IPS-NIHi7 (cell line): ENCODE data around the gene ZNHIT1.
"Not testable (repeated sequence)": the region's sequence is repeated elsewhere in the genome, so short reads cannot be mapped to it uniquely, and the experiment has no call there.

Experiments used
- DNase-seq: peaks from one replicate; pipeline ENCODE4 v3.0.0; 2012; ENCODE audit warnings: mixed read lengths; ENCODE audit errors: extremely low spot score

ZNHIT1 gene

DNA sequence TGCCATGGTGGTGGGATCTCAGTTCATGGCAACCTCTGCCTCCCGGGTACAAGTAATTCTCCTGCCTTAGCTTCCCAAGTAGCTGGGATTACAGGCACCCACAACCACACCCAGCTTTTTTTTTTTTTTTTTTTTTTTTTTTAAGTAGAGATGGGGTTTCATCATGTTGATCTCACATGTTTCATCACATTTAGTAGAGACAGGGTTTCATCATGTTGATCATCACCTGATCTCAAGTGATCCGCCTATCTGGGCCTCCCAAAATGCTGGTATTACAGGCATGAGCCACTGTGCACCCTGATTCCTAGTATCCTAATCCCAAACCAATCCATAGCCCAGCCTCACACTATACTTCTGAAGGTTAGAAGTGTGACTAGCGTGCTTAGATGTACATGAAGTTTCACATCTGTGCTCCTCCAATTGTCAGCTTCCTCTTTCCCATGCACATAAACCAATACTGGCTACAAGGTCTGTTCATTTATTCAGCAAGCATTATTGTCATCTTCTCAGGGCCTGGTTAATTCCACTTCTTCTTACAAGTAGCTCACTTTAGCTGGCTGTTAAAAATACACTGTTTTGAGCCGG, 31.0 kb upstream of the ZNHIT1 start:
- DNase-seq, result no peak

DNA sequence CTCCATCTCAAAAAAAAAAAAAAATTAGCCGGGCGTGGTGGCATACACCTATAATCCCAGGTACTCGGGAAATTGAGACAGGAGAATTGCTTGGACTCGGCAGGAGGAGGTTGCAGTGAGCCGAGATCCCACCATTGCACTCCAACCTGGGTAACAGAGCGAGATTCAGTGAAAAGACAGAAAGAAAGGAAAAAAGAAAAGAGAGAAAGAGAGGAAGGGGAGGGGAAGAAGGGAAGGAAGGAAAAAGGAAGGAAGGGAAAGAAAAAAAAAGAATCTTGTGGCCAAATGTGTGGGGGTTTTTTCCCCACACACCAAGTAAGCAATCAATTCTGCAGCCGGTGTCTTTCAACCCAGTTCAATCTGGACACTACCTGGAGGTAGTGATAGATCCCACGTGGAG, 28.9 kb upstream of the ZNHIT1 start:
- DNase-seq, result no peak

- DNase-seq, result no peak
Measured at GRCh38 chr7:101195884-101196283, 22.1 kb upstream of the ZNHIT1 start.

DNA sequence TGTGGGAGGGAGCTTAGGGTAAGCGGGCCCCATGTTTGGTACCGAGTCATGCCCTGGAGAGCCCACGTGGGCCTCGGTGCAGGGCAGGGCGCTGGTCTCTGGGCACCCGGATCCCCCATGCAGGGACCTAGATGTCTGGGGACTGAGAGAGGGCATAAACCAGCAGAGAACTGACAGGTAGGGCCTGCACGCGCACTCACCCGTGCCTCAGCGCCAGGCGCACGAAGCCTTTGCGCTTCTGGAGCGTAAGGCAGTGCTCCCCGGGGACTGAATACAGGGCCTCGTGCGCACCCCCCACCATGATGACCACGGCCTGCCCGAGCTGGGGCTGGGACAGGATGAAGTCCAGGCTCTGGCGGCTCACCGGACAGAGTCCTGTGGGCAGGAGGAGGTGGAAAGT, 20.0 kb upstream of the ZNHIT1 start:
- DNase-seq, result no peak

DNA sequence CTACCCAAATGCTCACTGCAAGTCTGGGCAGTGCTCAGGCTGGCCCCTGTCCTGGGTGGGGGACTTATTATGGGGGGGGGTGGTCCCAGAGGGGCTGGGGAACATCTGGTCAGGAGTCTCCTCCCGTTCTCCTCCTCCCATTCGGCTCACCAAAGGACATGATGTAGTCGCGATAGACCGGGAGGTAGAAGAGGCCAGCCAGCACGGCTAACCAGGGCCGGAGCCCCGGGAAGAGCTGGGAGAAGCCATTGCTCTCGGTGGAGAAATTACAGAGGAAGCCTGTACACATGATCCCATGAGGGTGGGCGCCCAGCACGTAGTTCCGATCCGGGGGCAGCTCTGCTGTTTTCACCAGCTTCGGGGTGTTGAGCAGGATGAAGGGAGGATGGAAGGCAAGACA, 19.5 kb upstream of the ZNHIT1 start:
- DNase-seq, result no peak

DNA sequence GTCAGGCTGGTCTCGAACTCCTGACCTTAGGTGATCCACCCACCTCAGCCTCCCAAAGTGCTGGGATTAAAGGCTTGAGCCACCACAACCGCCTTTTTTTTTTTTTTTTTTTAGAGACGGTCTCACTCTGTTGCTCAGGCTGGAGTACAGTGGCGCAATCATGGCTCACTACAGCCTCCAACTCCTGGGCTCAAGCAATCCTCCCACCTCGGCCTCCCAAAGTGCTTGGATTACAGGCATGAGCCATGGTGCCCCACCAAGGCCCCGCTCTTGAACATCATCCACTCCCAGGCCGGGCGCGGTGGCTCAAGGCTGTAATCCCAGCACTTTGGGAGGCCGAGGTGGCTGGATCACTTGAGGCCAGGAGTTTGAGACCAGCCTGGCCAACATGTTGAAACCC, 18.4 kb upstream of the ZNHIT1 start:
- DNase-seq, result not testable (repeated sequence)

DNA sequence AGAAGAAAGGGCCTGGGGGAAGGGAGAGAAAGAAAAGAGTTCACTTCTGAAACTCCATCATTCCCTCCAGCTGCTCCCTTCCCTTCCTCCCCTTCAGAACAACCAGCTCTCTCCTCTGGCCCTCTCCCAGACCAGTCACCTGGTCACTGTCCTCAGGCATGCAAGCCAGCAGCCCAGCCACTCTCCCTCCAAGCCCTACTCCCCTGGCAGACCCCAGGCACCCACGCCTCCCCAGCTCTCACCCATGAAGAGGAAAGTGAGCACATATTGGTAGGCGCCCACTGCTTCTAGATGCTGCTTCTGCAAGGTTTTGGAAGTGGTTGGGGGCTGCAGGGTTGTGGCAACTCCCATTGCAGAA, 17.5 kb upstream of the ZNHIT1 start:
- no peak for DNase-seq

- no peak for DNase-seq
Measured at GRCh38 chr7:101200862-101201599, 16.9 kb upstream of the ZNHIT1 start, which contains the start of gene MOGAT3. Gene MOGAT3, minus strand, starts transcription at chr7:101201036. Its CDS starts 182 bp downstream, at chr7:101200854.

DNA sequence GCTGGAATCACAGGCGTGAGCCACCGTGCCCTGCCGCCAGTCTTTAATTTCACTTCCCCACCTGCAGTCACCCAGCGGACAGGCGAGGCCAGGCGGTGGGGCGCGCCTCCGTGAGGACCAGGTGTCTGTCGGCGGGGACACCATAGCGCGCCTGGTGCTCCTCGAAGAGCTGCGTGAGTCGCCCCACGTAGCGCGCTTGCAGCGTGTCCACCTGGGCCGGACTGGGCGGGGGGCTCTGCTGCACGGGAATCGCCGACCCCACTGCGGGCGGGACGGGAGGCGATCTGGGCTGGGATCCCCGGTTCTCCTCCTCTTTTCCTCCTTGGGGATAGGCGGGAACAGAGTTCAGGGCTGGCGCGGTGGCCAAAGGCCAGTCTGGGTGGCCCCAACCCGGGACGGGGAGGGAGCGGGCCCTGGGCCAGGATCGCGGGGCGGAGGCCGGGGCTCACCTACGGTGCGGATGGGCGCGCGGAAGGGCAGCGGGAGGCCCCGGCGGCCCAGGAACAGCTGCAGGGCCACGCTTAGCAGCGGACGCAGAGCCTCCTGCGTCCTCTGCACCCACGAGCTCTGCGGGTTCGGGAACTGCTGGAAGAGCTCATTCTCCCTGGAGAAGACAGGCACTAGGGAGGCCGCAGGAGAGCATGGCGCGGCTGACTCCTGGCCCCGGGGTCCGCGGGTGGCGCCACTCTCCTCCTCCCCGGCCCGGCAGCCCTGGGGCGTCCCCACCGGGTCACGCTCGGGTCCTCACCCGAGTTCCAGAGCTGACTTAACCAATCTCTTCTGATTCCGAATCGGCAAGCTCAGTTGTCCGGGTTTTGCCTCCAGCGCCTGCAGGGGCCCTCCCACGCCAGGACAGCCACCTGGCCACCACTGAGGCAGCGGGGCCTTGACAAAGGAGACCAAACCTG, 16.0 kb upstream of the ZNHIT1 start:
- DNase-seq, result peak; percentile 57

- no peak for DNase-seq
Measured at GRCh38 chr7:101202603-101202918, 15.4 kb upstream of the ZNHIT1 start.

- DNase-seq, result not testable (repeated sequence)
Measured at GRCh38 chr7:101203740-101204738, 13.9 kb upstream of the ZNHIT1 start.

DNA sequence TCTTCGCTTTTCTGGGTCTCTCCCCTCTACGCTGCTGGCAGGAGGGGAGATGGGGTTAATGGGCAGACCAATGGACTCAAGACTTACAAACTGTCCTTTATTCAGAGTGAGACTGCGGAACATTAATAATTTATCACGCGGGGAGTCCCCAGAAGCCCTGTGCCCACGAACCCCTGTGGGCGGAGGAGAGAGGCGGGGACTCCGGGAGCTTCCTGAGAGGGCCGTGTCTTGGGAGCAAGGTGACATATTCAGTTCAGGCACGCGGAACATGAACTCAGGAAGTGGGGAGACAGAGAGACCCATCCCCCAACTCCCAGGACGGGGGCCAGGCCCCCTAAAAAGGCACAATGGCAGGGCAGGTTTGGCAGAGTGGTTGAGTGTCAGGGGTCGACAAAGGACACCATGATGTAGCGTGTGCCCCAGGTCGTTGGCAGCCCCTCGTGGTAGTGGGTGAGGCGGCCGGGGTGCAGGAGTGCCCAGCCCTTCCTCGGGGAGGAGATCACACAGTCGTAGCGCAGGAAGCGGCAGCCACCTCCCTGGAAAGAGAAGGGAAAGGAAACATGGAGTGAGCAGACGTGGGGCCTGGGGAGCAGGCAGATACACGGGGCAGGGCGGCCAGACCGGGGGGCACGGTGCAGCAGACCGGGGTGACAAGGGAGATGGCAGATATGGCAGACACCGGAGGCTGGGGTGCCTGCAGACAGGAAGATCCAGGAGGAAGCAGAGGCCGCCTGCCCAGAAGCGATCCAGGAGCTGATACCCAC, 11.9 kb upstream of the ZNHIT1 start:
- no peak for DNase-seq

- DNase-seq, result no peak
Measured at GRCh38 chr7:101206665-101207042, 11.3 kb upstream of the ZNHIT1 start.

DNA sequence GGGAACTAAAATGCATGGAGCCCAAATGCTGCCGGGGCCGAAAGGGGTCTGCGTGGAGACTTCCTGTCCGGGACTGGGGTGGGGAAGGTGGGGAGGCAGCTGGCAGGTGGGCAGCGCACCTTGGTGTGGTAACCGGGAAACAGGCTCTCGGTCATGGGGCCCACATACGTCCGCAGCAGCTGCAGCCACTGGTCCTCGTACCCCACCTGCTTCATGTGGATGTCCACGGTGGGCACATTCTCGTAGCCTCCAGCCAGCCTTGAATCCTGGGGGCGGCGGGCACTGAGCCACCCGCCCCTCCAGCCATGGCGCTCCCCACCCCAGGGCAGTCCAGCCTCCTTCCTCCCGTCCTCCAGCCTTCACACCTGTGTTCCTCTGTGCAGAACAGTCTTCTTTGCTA, 10.5 kb upstream of the ZNHIT1 start:
- DNase-seq, result no peak

DNA sequence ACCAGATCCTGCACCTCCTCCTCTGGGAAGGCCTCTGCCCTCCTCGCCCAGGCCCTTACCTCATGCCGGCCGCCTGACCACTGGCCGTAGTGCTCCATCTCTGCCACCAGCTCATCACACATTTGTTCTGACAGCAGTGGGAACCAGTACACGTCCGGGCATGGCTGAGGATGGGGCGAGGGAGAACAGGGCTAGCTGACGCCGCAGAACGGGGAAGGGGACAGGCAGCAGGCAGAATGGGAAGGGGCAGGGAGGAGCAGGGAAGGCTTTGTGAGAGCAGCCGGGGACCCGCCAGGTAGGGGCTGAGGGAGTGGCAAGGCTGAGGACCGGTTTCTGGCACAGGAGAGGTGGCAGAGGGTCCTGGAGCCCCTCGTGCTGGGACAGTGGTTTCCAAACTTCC, 9.2 kb upstream of the ZNHIT1 start:
- no peak for DNase-seq

- DNase-seq, result no peak
Measured at GRCh38 chr7:101210143-101210542, 7.8 kb upstream of the ZNHIT1 start.

GRCh38 chr7:101211501-101211900, 6.5 kb upstream of the ZNHIT1 start:
- no peak for DNase-seq

- DNase-seq, result no peak
Measured at GRCh38 chr7:101212014-101212413, 6.0 kb upstream of the ZNHIT1 start.

DNA sequence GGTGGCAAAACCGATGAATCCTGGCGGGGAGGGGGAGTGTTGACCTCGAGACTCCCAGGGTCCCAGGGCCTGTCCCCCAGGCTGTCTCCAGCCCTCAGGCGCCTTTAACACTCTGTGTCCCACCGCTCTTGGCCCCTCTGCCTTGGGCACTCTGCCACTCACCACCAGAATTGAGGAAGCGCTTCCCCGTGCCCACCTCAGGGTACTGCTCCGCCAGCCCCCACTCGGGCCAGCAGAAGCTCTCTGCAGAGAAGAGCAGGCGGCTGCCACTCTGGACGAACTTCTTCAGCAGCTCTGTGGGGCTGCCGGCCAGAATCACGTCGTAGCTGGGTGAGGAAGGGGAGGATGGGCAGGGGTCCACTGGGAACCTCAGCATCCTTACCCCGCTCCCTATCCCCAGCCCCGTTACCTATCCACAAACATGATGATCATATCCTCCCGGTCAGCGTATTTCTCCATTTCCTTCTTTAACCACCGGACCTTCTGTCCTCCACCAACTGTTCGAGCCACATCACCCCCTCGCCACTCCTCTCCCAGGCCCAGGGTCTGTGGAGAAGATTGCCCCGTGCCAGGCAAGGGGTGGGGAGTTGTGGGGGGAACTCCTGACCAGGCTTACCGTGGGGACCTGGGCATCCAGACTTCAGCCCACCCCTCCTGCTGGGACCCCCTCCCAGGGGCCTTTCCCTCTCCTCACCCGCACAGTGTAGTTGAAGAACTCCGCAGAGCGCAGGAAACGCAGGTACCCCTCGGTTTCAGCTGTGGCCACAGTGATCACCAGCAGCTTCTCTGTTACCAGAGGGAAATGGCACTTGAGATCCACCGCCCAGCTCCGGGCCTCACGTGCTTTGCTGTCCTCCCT, 1.7 kb upstream of the ZNHIT1 start:
- DNase-seq, result no peak

DNA sequence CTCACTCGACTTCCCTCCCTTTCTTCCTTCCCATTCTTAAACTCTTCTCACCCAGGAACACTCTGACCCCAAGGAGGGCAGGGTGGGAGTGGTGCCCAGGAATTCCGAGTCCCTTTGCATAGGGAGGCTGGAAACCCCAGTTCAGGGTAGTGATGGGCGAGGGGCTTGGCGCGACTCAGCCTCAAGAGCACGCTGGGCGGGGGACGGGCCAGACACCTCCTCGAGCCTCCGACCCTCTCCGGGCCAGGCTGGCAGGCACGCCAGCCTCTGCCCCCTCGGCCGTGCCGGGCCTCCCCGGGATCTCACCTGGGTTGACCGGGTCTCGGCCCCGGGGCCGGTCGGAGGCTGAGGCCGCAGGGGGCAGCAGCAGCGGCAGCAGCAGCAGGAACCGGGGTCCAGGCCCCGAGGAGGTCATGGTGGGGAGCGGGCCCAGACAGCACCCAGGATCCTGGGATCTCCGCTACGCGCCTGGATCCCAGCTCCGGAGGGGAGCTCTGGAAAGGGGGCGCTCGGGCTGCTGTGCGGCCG, 1.0 kb upstream of the ZNHIT1 start:
- DNase-seq, result no peak
